Trophoblast cell (in vitro differentiated cells and primary cell): ENCODE measurements around the gene PRDM4.

Experiments used
- DNase-seq, 2 donors: peaks; one replicate each; pipeline ENCODE4 v3.0.0-alpha.2; 2016
- H2AFZ ChIP-seq: 2 replicates; pipeline ENCODE4 v1.6.1; 2013; ENCODE audit warnings: low read length, moderate library complexity, mild to moderate bottlenecking; ENCODE audit not compliant: insufficient read depth, poor library complexity
- H2AK5ac ChIP-seq: 2 replicates; pipeline ENCODE4 v1.6.1; 2013; ENCODE audit warnings: mild to moderate bottlenecking, low read length
- H2BK120ac ChIP-seq: 2 replicates; pipeline ENCODE4 v1.6.1; 2013; ENCODE audit warnings: low read length, mild to moderate bottlenecking, moderate library complexity; ENCODE audit not compliant: insufficient read depth, poor library complexity
- H2BK12ac ChIP-seq: 2 replicates; pipeline ENCODE4 v1.6.1; 2013; ENCODE audit warnings: mild to moderate bottlenecking, low read length, moderate library complexity
- H2BK5ac ChIP-seq: 2 replicates; pipeline ENCODE4 v1.6.1; 2013; ENCODE audit warnings: low read length, low read depth, moderate library complexity, mild to moderate bottlenecking; ENCODE audit not compliant: poor library complexity
- H3K14ac ChIP-seq: 2 replicates; pipeline ENCODE4 v1.6.1; 2013; ENCODE audit warnings: mild to moderate bottlenecking, low read length
- H3K18ac ChIP-seq: 2 replicates; pipeline ENCODE4 v1.6.1; 2013; ENCODE audit warnings: mild to moderate bottlenecking, low read length
- H3K23ac ChIP-seq: 2 replicates; pipeline ENCODE4 v1.6.1; 2013; ENCODE audit warnings: low read length
- H3K27ac ChIP-seq: 2 replicates; pipeline ENCODE4 v1.5.1; 2013; ENCODE audit warnings: low read depth, mild to moderate bottlenecking, inconsistent platforms, low read length, moderate library complexity
- H3K27me3 ChIP-seq: 2 replicates; pipeline ENCODE4 v1.6.1; 2013; ENCODE audit warnings: inconsistent platforms, mild to moderate bottlenecking, low read length, moderate library complexity; ENCODE audit not compliant: insufficient read depth
- H3K36me3 ChIP-seq, 2 experiments: 1 replicate in 1 of 2; 2 replicates in 1 of 2; pipeline ENCODE4 v1.6.1; 2013; ENCODE audit warnings: low read length in 2 of 2, mild to moderate bottlenecking in 2 of 2, moderate library complexity in 1 of 2; ENCODE audit not compliant: insufficient read depth in 2 of 2, control insufficient read depth in 1 of 2
- H3K4ac ChIP-seq: 2 replicates; pipeline ENCODE4 v1.6.1; 2013; ENCODE audit warnings: low read depth, mild to moderate bottlenecking, low read length, moderate library complexity
- H3K4me1 ChIP-seq, 2 experiments: 1 replicate in 1 of 2; 2 replicates in 1 of 2; pipeline ENCODE4 v1.6.1; 2013; ENCODE audit warnings: low read length in 2 of 2, mild to moderate bottlenecking in 2 of 2, moderate library complexity in 1 of 2; ENCODE audit not compliant: insufficient read depth in 2 of 2, control insufficient read depth in 1 of 2
- H3K4me2 ChIP-seq: 2 replicates; pipeline ENCODE4 v1.6.1; 2013; ENCODE audit warnings: inconsistent platforms, mild to moderate bottlenecking, low read length, moderate library complexity
- H3K4me3 ChIP-seq: 2 replicates; pipeline ENCODE4 v1.5.1; 2013; ENCODE audit warnings: mild to moderate bottlenecking, low read depth, low read length, inconsistent platforms
- H3K79me1 ChIP-seq: one replicate; pipeline ENCODE4 v1.6.1; 2013; ENCODE audit warnings: low read length
- H3K79me2 ChIP-seq: 2 replicates; pipeline ENCODE4 v1.6.1; 2013; ENCODE audit warnings: low read length, mild to moderate bottlenecking; ENCODE audit not compliant: control insufficient read depth, insufficient read depth, poor library complexity
- H3K9ac ChIP-seq: 2 replicates; pipeline ENCODE4 v1.6.1; 2013; ENCODE audit warnings: mild to moderate bottlenecking, low read length
- H3K9me3 ChIP-seq: 2 replicates; pipeline ENCODE4 v1.6.1; 2013; ENCODE audit warnings: low read depth, mild to moderate bottlenecking, control low read depth, inconsistent platforms, low read length; ENCODE audit not compliant: insufficient read depth
- H4K12ac ChIP-seq: 2 replicates; pipeline ENCODE4 v1.6.1; 2013; ENCODE audit warnings: low read depth, mild to moderate bottlenecking, low read length, moderate library complexity
- H4K8ac ChIP-seq: 2 replicates; pipeline ENCODE4 v1.6.1; 2013; ENCODE audit warnings: low read depth, mild to moderate bottlenecking, low read length, moderate library complexity
- H4K91ac ChIP-seq: one replicate; pipeline ENCODE4 v1.6.1; 2013; ENCODE audit warnings: low read depth, mild to moderate bottlenecking, low read length, moderate library complexity
- WGBS: extraction: QIAGEN DNeasy Blood & Tissue Kit; methylation state at CpG from one replicate; pipeline ENCODE4 v1.1.7; 2013; ENCODE audit warnings: missing lambda C conversion rate; ENCODE audit not compliant: insufficient read length, insufficient coverage; ENCODE audit errors: extremely low coverage; 5-methylcytosine and 5-hydroxymethylcytosine counted together

The PRDM4 gene

DNA sequence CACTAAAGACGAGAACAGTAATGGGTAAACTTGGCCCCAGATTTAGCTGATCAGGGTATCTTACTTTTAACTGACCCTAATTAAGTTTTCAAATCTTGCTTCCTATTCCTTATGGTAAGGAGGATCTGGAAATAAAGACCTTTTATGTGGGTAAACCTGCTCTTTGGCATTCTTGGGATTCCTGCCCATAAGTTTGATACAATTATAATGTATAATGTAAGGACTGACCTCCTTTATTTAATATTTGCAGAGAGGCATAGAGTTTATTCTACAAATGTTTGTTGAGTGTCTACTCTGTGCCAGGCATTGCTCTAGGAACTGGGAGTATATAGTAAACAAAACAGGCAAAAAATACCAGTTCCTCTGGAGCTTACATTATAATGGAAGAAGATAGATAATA lies 4.4 kb upstream of the PRDM4 start:
- no CpG with 5 or more reads among the region's 1 CpG for WGBS

DNA sequence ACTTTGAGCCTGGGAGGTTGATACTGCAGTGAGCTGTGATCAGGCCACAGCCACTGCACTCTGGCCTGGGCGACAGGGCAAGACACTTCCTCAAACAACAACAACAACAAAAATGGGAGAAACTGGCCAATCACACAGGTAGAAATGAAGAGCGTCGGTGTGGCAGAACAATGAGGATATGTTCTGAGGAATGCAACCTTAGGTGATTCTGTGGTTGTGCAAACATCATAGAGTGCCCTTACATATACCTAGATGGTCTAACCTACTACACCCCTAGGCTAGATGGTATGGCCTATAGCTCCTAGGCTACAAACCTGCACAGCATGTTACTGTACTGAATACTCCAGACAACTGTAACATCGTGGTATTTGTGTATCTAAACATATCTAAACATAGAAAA lies 3.7 kb upstream of the PRDM4 start:
- H3K4me2 ChIP-seq = no peak overlapping the region
- no CpG with 5 or more reads among the region's 4 CpGs for WGBS
- H3K9me3 ChIP-seq = no peaks in the 10 kb centered on the region
- H2AK5ac ChIP-seq = no peak overlapping the region
- no peak overlapping the region for H3K14ac ChIP-seq
- peaks cover 7 to 9% of the 10 kb centered on the region in 2 experiments for H3K4me1 ChIP-seq
- H2BK12ac ChIP-seq = no peak overlapping the region
- no peak overlapping the region for H3K18ac ChIP-seq
- H2BK120ac ChIP-seq = no peak overlapping the region
- H3K23ac ChIP-seq = no peak overlapping the region
- no peaks in the 10 kb centered on the region for H3K27me3 ChIP-seq
- H4K12ac ChIP-seq = no peak overlapping the region
- no peak overlapping the region for H4K91ac ChIP-seq
- peaks cover 7% of the 10 kb centered on the region for H3K79me2 ChIP-seq
- no peak overlapping the region for H3K4ac ChIP-seq
- DNase-seq = no peak
- H2AFZ ChIP-seq = no peak overlapping the region
- H3K27ac ChIP-seq = no peak overlapping the region
- no peak overlapping the region for H3K4me3 ChIP-seq
- H3K79me1 ChIP-seq = peaks cover 9% of the 10 kb centered on the region
- H4K8ac ChIP-seq = no peak overlapping the region
- no peak overlapping the region for H2BK5ac ChIP-seq
- H3K9ac ChIP-seq = no peak overlapping the region
- H3K36me3 ChIP-seq = no peaks in the 10 kb centered on the region

More for the DNA sequence above, 4.4 kb upstream of the PRDM4 start:
- Histone ChIP-seq H3K4me3 (no peak overlapping the region), H3K79me1 (peaks cover 8% of the 10 kb centered on the region), H3K9ac (no peak overlapping the region), H4K91ac (no peak overlapping the region), H2AFZ (no peak overlapping the region), H3K9me3 (no peaks in the 10 kb centered on the region), H2BK120ac (no peak overlapping the region), H3K14ac (no peak overlapping the region), H2BK5ac (no peak overlapping the region), H3K18ac (no peak overlapping the region), H4K8ac (no peak overlapping the region), H3K79me2 (peaks cover 5% of the 10 kb centered on the region), H3K27me3 (no peaks in the 10 kb centered on the region), H3K36me3 (no peaks in the 10 kb centered on the region), H2AK5ac (no peak overlapping the region), H2BK12ac (no peak overlapping the region), H3K4ac (no peak overlapping the region), H3K4me2 (no peak overlapping the region), H3K27ac (no peak overlapping the region), H4K12ac (no peak overlapping the region), H3K23ac (no peak overlapping the region), H3K4me1 (peaks cover 7 to 8% of the 10 kb centered on the region in 2 experiments)
- DNase-seq = no peak

DNA sequence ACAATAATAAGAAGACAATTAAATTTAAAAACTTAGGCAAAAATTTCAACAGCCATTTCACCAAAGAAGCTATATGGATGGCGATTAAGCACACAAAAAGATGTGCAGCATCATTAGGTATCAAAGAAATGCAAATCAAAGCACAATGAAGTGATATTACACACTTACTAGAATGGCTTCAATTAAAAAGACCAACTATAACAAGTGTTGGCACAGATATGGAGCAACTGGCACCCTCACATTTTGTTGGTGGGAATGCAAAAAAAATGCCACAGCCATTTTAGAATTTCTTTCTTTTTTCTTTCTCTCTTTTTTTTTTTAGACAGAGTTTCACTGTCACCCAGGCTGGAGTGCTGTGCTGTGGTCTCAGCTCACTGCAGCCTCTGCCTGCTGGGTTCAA lies 1.9 kb upstream of the PRDM4 start:
- no peak overlapping the region for H2AFZ ChIP-seq
- H3K4me3 ChIP-seq = no peak overlapping the region
- H4K8ac ChIP-seq = no peak overlapping the region
- no peak overlapping the region for H2BK12ac ChIP-seq
- no peaks in the 10 kb centered on the region for H3K9me3 ChIP-seq
- peaks cover 0 to 4% of the 10 kb centered on the region in 2 experiments for H3K36me3 ChIP-seq
- no peak overlapping the region for H3K23ac ChIP-seq
- WGBS = no CpG with 5 or more reads among the region's 1 CpG
- no peak overlapping the region for H2BK120ac ChIP-seq
- no peak overlapping the region for H3K27ac ChIP-seq
- no peak overlapping the region for H3K9ac ChIP-seq
- no peak overlapping the region for H4K91ac ChIP-seq
- H3K27me3 ChIP-seq = no peaks in the 10 kb centered on the region
- no peak overlapping the region for H3K18ac ChIP-seq
- H3K4me2 ChIP-seq = no peak overlapping the region
- peaks cover 12% of the 10 kb centered on the region for H3K79me2 ChIP-seq
- H3K14ac ChIP-seq = no peak overlapping the region
- H4K12ac ChIP-seq = no peak overlapping the region
- H2AK5ac ChIP-seq = no peak overlapping the region
- peaks cover 9% of the 10 kb centered on the region for H3K79me1 ChIP-seq
- H3K4ac ChIP-seq = no peak overlapping the region
- H2BK5ac ChIP-seq = no peak overlapping the region
- DNase-seq = no peak
- H3K4me1 ChIP-seq = peaks cover 10 to 12% of the 10 kb centered on the region in 2 experiments

DNA sequence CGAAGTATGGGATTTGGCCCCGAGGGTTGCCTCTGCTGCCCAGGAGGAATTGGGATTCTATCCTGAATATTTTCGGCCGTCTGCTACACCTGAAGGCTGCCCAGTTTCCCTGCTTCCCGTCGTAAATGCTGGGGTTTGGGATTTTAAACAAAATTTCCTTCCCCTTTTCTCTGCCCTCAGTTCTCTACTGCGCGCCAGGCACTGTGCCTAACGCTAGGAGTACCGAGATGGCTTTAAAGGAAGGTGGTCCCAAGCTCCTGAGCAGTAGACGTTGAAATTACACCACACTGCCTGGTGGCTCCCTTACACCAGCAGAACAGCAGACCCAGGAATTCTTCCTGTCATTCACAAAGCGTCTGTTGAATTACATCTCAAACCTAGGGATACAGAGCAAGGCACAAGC lies 566 bp upstream of the PRDM4 start:
- Histone ChIP-seq H2BK120ac (no peak overlapping the region), H3K23ac (no peak overlapping the region), H3K18ac (no peak overlapping the region), H3K4me1 (peaks cover 7 to 8% of the 10 kb centered on the region in 2 experiments), H3K4me2 (peak overlapping the region; percentile 87), H3K9me3 (no peaks in the 10 kb centered on the region), H4K91ac (no peak overlapping the region), H3K27me3 (no peaks in the 10 kb centered on the region), H3K4ac (no peak overlapping the region), H3K4me3 (peak overlapping the region; percentile 52), H3K14ac (peak overlapping the region; percentile 9), H3K79me1 (peaks cover 9% of the 10 kb centered on the region), H4K8ac (peak overlapping the region; percentile 81), H2BK12ac (no peak overlapping the region), H2AFZ (peak overlapping the region; percentile 97), H3K36me3 (peaks cover 3 to 6% of the 10 kb centered on the region in 2 experiments), H2AK5ac (no peak overlapping the region), H3K27ac (no peak overlapping the region), H4K12ac (peak overlapping the region; percentile 74), H3K9ac (peak overlapping the region; percentile 45), H3K79me2 (peaks cover 12% of the 10 kb centered on the region), H2BK5ac (no peak overlapping the region)
- WGBS = no CpG with 5 or more reads among the region's 12 CpGs
- DNase-seq = peak in 1 of 2 donors; percentile 39
